Measurements from ENCODE around the gene ZNF391. TPM values are rescaled to one million over a fixed set of nuclear protein-coding genes. Genes with fewer than 3 reads are reported as not detected.

Gene ZNF391
- total RNA-seq, 1 experiment from 2014 or later: 4.7 TPM

GRCh38 chr6:27442932-27443331 is 54.4 kb downstream of the ZNF391 start:
- H2AFZ ChIP-seq: no peak overlapping the region
- no peaks in the 10 kb centered on the region for H4K20me1 ChIP-seq (ENCODE audit: insufficient read depth)
- H3K4me2 ChIP-seq: no peak overlapping the region
- H3K36me3 ChIP-seq (ENCODE audit: low read depth): no peaks in the 10 kb centered on the region
- no peak for TF ChIP-seq CTCF (conservative IDR thresholded peaks at IDR 0.05)
- no peak for TF ChIP-seq EZH2 (IDR thresholded peaks at IDR 0.05; ENCODE audit: low read depth)
- CTCF ChIA-PET: no interaction called here
- DNase-seq: no peak
- H3K4me3 ChIP-seq: no peak overlapping the region
- intact Hi-C loops (cut with micrococcal nuclease; ENCODE audit: unreplicated experiment): no loop called here
- no TSS peak for BruUV-seq (replicated peaks)
- H3K4me1 ChIP-seq (replicated peaks; ENCODE audit: insufficient read depth): no peaks in the 10 kb centered on the region
- H3F3A ChIP-seq (ENCODE audit: insufficient read depth, low read depth): no peaks in the 10 kb centered on the region
- POLR2A ChIA-PET (ENCODE audit: unreplicated experiment): no interaction called here
- no peaks in the 10 kb centered on the region for H3K79me2 ChIP-seq (ENCODE audit: low read depth)
- no peak overlapping the region for H3K27ac ChIP-seq
- no peaks in the 10 kb centered on the region for H3K27me3 ChIP-seq (ENCODE audit: insufficient read depth, low read depth)
- peaks cover 7% of the 10 kb centered on the region for H3K9me3 ChIP-seq (ENCODE audit: insufficient read depth, low read depth)
- H3K9me2 ChIP-seq (ENCODE audit: insufficient read depth): no peaks in the 10 kb centered on the region

GRCh38 chr6:27448456-27448855 is 59.9 kb downstream of the ZNF391 start:
- no TSS peak for BruUV-seq (replicated peaks)
- Histone ChIP-seq H3K36me3 (ENCODE audit: low read depth) (peaks cover 19% of the 10 kb centered on the region), H3K27ac (no peak overlapping the region), H3F3A (ENCODE audit: insufficient read depth, low read depth) (no peaks in the 10 kb centered on the region), H3K4me1 (replicated peaks; ENCODE audit: insufficient read depth) (no peaks in the 10 kb centered on the region), H3K9me3 (ENCODE audit: insufficient read depth, low read depth) (peaks cover 48% of the 10 kb centered on the region), H3K9me2 (ENCODE audit: insufficient read depth) (no peaks in the 10 kb centered on the region), H4K20me1 (ENCODE audit: insufficient read depth) (no peaks in the 10 kb centered on the region), H3K4me3 (no peak overlapping the region), H2AFZ (no peak overlapping the region), H3K79me2 (ENCODE audit: low read depth) (no peaks in the 10 kb centered on the region), H3K4me2 (no peak overlapping the region), H3K27me3 (ENCODE audit: insufficient read depth, low read depth) (no peaks in the 10 kb centered on the region)
- ChIA-PET POLR2A (ENCODE audit: unreplicated experiment) (no interaction called here), CTCF (no interaction called here)
- TF ChIP-seq CTCF (conservative IDR thresholded peaks at IDR 0.05) (no peak), EZH2 (IDR thresholded peaks at IDR 0.05; ENCODE audit: low read depth) (no peak)
- intact Hi-C loops (cut with micrococcal nuclease; ENCODE audit: unreplicated experiment): no loop called here
- no peak for DNase-seq

- peaks cover 53% of the 10 kb centered on the region for H3K36me3 ChIP-seq (ENCODE audit: low read depth)
- intact Hi-C loops (cut with micrococcal nuclease; ENCODE audit: unreplicated experiment): no loop called here
- no peaks in the 10 kb centered on the region for H3K27me3 ChIP-seq (ENCODE audit: insufficient read depth, low read depth)
These were observed 63.3 kb downstream of the ZNF391 start for GRCh38 chr6:27451660-27452390.

More at GRCh38 chr6:27451660-27452390, 63.3 kb downstream of the ZNF391 start:
- no peaks in the 10 kb centered on the region for H4K20me1 ChIP-seq (ENCODE audit: insufficient read depth)
- peaks cover 80% of the 10 kb centered on the region for H3K9me3 ChIP-seq (ENCODE audit: insufficient read depth, low read depth)
- no peak for DNase-seq
- H3F3A ChIP-seq (ENCODE audit: insufficient read depth, low read depth): no peaks in the 10 kb centered on the region
- CTCF ChIA-PET: no interaction called here
- no peak for TF ChIP-seq CTCF (conservative IDR thresholded peaks at IDR 0.05)
- no peak for TF ChIP-seq EZH2 (IDR thresholded peaks at IDR 0.05; ENCODE audit: low read depth)
- H2AFZ ChIP-seq: no peak overlapping the region
- H3K27ac ChIP-seq: no peak overlapping the region
- H3K4me3 ChIP-seq: no peak overlapping the region
- H3K9me2 ChIP-seq (ENCODE audit: insufficient read depth): no peaks in the 10 kb centered on the region
- H3K4me1 ChIP-seq (replicated peaks; ENCODE audit: insufficient read depth): no peaks in the 10 kb centered on the region
- H3K79me2 ChIP-seq (ENCODE audit: low read depth): no peaks in the 10 kb centered on the region
- H3K4me2 ChIP-seq: no peak overlapping the region
- no TSS peak for BruUV-seq (replicated peaks)
- POLR2A ChIA-PET (ENCODE audit: unreplicated experiment): no interaction called here
